OCI-LY7 (cell line): ENCODE measurements around the gene PEPD.

Experiments
- CTCF ChIP-seq: fragments of 200-600 bp; sonication (generic); conservative IDR thresholded peaks from 2 replicates; pipeline ENCODE4 v1.5.1; 2014; ENCODE audit warnings: mild to moderate bottlenecking, antibody characterized with exemption, low read length, moderate library complexity, mixed read lengths
- EZH2phosphoT487 ChIP-seq: fragments of 200-600 bp; sonication (generic); IDR thresholded peaks from 2 replicates; pipeline ENCODE4 v1.6.1; 2018; ENCODE audit warnings: low read depth, borderline replicate concordance, mild to moderate bottlenecking, mixed run types, antibody characterized with exemption, low read length, moderate library complexity, mixed read lengths

DNA sequence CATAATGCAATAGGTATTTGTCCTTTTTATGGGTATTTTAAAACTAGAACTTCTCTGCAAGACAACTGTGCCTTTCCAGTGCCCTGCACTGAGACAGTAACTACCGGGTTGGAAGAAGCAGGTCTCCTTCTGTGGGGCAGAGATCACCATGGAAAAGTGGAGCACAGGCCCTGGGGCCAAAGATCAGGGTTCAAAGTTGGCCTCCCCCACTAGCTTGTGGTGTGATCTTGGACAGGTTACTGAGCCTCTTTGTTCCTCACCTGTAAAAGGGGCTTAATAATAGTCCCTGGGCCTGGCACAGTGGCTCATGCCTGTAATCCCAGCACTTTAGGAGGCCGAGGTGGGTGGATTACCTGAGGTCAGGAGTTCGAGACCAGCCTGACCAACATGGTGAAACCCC, 79.8 kb downstream of the PEPD start:
- TF ChIP-seq CTCF: no peak
- no peak for TF ChIP-seq EZH2phosphoT487
